Ovary (tissue), 9 donors: ENCODE measurements around the gene CYP4V2. TPM values are rescaled to one million over a fixed set of nuclear protein-coding genes. Genes with fewer than 3 reads are reported as not detected.

Source experiments
- DNase-seq, 5 donors: peaks; one replicate each; pipeline ENCODE4 v3.0.0-alpha.2; 2019 to 2020
- H3K27ac ChIP-seq, 2 donors: fragments of 200-600 bp; one replicate each; pipeline versions ENCODE4 v1.5.1 to v1.8.0; 2019 to 2022
- H3K27me3 ChIP-seq: fragments of 200-600 bp; one replicate; pipeline ENCODE4 v1.8.0; 2022
- H3K36me3 ChIP-seq: fragments of 200-600 bp; sonication (generic); one replicate; pipeline ENCODE4 v1.5.1; 2019
- H3K4me1 ChIP-seq: one replicate; pipeline ENCODE4 v1.8.1; 2013; ENCODE audit warnings: mild to moderate bottlenecking, moderate library complexity; ENCODE audit not compliant: insufficient read depth
- H3K4me3 ChIP-seq: fragments of 200-600 bp; sonication (generic); one replicate; pipeline ENCODE4 v1.5.1; 2017
- H3K9me3 ChIP-seq, 2 donors: fragments of 200-600 bp in 1 of 2; sonication (generic) in 1 of 2; one replicate each; pipeline versions ENCODE4 v1.5.1 to v1.8.1; 2013 to 2019; ENCODE audit warnings: mild to moderate bottlenecking in 1 of 2, moderate library complexity in 1 of 2
- CTCF ChIP-seq, 3 donors: fragments of 450-650 bp in 2 of 3; fragments of 200-600 bp in 1 of 3; IDR thresholded peaks; one replicate each; pipeline versions ENCODE4 v1.5.1 to v1.8.0; 2016 to 2022; ENCODE audit warnings: antibody characterized with exemption in 3 of 3, mild to moderate bottlenecking in 1 of 3
- EP300 ChIP-seq: sonication (generic); formaldehyde crosslinking; IDR thresholded peaks from one replicate; pipeline ENCODE4 v1.6.1; 2017; ENCODE audit warnings: antibody characterized with exemption
- POLR2A ChIP-seq: fragments of 450-650 bp; IDR thresholded peaks from one replicate; pipeline ENCODE4 v1.6.1; 2017; ENCODE audit warnings: antibody characterized with exemption, mild to moderate bottlenecking, moderate library complexity
- WGBS, 3 donors: extraction: QIAGEN DNeasy Blood & Tissue Kit in 1 of 3; methylation state at CpG; one replicate each; pipeline versions ENCODE4 v1.1.5 to v1.1.7; 2013 to 2017; 5-methylcytosine and 5-hydroxymethylcytosine counted together
- intact Hi-C, 4 donors: fragments of 100-400 bp; cut with DNase I; formaldehyde crosslinking; loops; one replicate each; pipeline versions ENCODE4 v1.11.0 to v1.15.1; 2022 to 2023
- polyA plus RNA-seq, 2 donors: library from polyadenylated mRNA; stranded (reverse); fragments of 200-250 nt in 1 of 2; fragments of 350-450 nt in 1 of 2; fragmentation: Illumina TruSeq in 1 of 2; extraction: RNeasy Lipid Tissue Mini Kit (QIAGEN cat#74804) in 1 of 2; gene quantifications; one replicate each; pipeline ENCODE4 v1.2.3, GENCODE V29; 2013 to 2014
- total RNA-seq, 7 donors: library from RNA; depleted of rRNA in 2 of 7; stranded (reverse); fragments of >200 nt in 2 of 7; fragmentation: NEBNext Ultra II Directional in 3 of 7; extraction: Animal tissue kit (Norgen Biotek cat#: 25700) in 3 of 7; gene quantifications; one replicate each; pipeline versions ENCODE4 v1.1.0 to v1.2.4, GENCODE V29; 2016 to 2023
- donor health status: DM: no; HTN: no; CAD: no; lungs with moderate emphysema.
- donor health status: DM: no; HTN: no; CAD: no.
- donor health status: Bipolar disorder and iron deficiency.
- donor health status: DM: yes; HTN: yes; CAD: no.
- donor health status: DM: no; HTN: no; CAD: no.
- donor health status: DM: yes; HTN: yes; CAD: no.

CYP4V2 gene
- total and polyA plus RNA-seq, 9 donors = 8.5 to 35.3 (median 17.9) TPM

- Histone ChIP-seq H3K4me1 (no peaks in the 10 kb centered on the region), H3K36me3 (no peaks in the 10 kb centered on the region), H3K27ac (no peak overlapping the region), H3K27me3 (no peaks in the 10 kb centered on the region), H3K9me3 (no peaks in the 10 kb centered on the region), H3K4me3 (no peak overlapping the region)
- TF ChIP-seq CTCF (IDR thresholded peaks at IDR 0.05) (no peak), POLR2A (no peak), EP300 (no peak)
- intact Hi-C loops = no loop called here
- 85 to 97% (median 92%) methylated on average over 3 of the region's 3 CpGs for WGBS, 3 donors
- no peak for DNase-seq
Observed at GRCh38 chr4:186255122-186255521, 63.8 kb downstream of the CYP4V2 start.

- H3K9me3 ChIP-seq = no peaks in the 10 kb centered on the region
- 93 to 96% (median 93%) methylated on average over 12 of the region's 12 CpGs for WGBS, 3 donors
- H3K36me3 ChIP-seq = no peaks in the 10 kb centered on the region
- no peak for DNase-seq
- no peak overlapping the region for H3K4me3 ChIP-seq
- no peak overlapping the region for H3K27ac ChIP-seq
- no peaks in the 10 kb centered on the region for H3K4me1 ChIP-seq
- TF ChIP-seq POLR2A (no peak), EP300 (no peak), CTCF (IDR thresholded peaks at IDR 0.05) (no peak)
- intact Hi-C loops = no loop called here
- no peaks in the 10 kb centered on the region for H3K27me3 ChIP-seq
Observed at GRCh38 chr4:186258216-186258811, 66.9 kb downstream of the CYP4V2 start.

- no peak for DNase-seq
- intact Hi-C loops = no loop called here
- H3K36me3 ChIP-seq = no peaks in the 10 kb centered on the region
- no peak overlapping the region for H3K4me3 ChIP-seq
- H3K27me3 ChIP-seq = no peaks in the 10 kb centered on the region
- no peaks in the 10 kb centered on the region for H3K9me3 ChIP-seq
- TF ChIP-seq CTCF (IDR thresholded peaks at IDR 0.05) (no peak), POLR2A (no peak), EP300 (no peak)
- 73 to 79% (median 76%) methylated on average over 6 of the region's 6 CpGs for WGBS, 3 donors
- H3K27ac ChIP-seq = no peak overlapping the region
- H3K4me1 ChIP-seq = no peaks in the 10 kb centered on the region
Observed at GRCh38 chr4:186260117-186260503, 68.7 kb downstream of the CYP4V2 start.

Other genes starting within 250 kb of the CYP4V2 start
- gene TLR3, start 122.4 kb upstream of the CYP4V2 start, total RNA-seq = 10 to 100 TPM in 3 of 7 donors, 1 to 10 TPM in 4; 5.1 to 14.8 (median 9.4) TPM
- gene TLR3, start 122.4 kb upstream of the CYP4V2 start, polyA plus RNA-seq = 10 to 100 TPM in 1 of 2 donors, 1 to 10 TPM in 1; 2.2 to 12.2 TPM
- gene FAM149A, start 86.9 kb upstream of the CYP4V2 start, total RNA-seq = 10 to 100 TPM in 5 of 7 donors, 1 to 10 TPM in 2; 6.4 to 14.6 (median 12.7) TPM
- 10 to 100 TPM in 1 of 2 donors, 1 to 10 TPM in 1; 9.4 to 16.1 TPM for gene FAM149A, start 86.9 kb upstream of the CYP4V2 start, polyA plus RNA-seq
- 1 to 10 TPM in 2 of 7 donors, under 1 TPM in 5; 0.18 to 1.8 (median 0.77) TPM for gene KLKB1, start 35.9 kb downstream of the CYP4V2 start, total RNA-seq
- under 1 TPM; 0.38 to 0.50 TPM for gene KLKB1, start 35.9 kb downstream of the CYP4V2 start, polyA plus RNA-seq
- under 1 TPM in 2 of 7 donors, not detected in 5; 0.20 to 0.23 TPM for gene F11, start 74.6 kb downstream of the CYP4V2 start, total RNA-seq
- under 1 TPM in 1 of 2 donors, not detected in 1; 0.05 TPM for gene F11, start 74.6 kb downstream of the CYP4V2 start, polyA plus RNA-seq